ENCODE measurements around the gene CACNA1B. TPM values are rescaled to one million over a fixed set of nuclear protein-coding genes. Genes with fewer than 3 reads are reported as not detected.

Gene CACNA1B
- total and polyA plus RNA-seq, 9 of the 15 experiments (the other 6 are each of a cell fraction or from before 2014, with no cell fraction given): 0.01 to 0.04 TPM; not detected in 7

DNA sequence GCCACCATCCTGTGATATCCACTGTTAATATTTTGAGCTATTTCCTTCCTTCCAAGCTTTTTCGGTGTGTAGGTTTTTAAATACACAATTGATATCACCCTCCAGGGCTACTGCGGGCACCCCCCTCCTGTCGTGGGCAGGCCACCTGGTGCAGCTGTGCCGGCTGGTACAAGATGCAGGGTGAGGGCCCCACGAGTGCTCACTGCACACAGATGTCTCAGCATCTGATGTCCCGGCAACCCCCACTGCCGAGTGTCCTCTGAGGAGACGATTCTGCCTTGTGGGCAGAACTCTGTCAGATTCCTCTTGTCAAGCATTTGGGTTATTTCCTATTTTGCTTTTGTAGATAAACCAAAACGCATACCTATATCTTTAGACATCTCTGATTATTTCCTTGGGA, 25.1 kb downstream of the CACNA1B start (continued):
- TF ChIP-seq ILK (tag; IDR thresholded peaks at IDR 0.05; ENCODE audit: borderline replicate concordance, low read depth): no peak
- no peak for TF ChIP-seq ZNF146 (CRISPR knock-in tag; IDR thresholded peaks at IDR 0.05; ENCODE audit: unreplicated experiment)
- TF ChIP-seq JUNB (CRISPR knock-in tag; conservative IDR thresholded peaks at IDR 0.05): no peak
- TF ChIP-seq, protein P1, sequence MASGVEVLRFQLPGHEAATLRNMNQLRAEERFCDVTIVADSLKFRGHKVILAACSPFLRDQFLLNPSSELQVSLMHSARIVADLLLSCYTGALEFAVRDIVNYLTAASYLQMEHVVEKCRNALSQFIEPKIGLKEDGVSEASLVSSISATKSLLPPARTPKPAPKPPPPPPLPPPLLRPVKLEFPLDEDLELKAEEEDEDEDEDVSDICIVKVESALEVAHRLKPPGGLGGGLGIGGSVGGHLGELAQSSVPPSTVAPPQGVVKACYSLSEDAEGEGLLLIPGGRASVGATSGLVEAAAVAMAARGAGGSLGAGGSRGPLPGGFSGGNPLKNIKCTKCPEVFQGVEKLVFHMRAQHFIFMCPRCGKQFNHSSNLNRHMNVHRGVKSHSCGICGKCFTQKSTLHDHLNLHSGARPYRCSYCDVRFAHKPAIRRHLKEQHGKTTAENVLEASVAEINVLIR (CRISPR knock-in tag; IDR thresholded peaks at IDR 0.05): no peak
- TF ChIP-seq, protein P2, sequence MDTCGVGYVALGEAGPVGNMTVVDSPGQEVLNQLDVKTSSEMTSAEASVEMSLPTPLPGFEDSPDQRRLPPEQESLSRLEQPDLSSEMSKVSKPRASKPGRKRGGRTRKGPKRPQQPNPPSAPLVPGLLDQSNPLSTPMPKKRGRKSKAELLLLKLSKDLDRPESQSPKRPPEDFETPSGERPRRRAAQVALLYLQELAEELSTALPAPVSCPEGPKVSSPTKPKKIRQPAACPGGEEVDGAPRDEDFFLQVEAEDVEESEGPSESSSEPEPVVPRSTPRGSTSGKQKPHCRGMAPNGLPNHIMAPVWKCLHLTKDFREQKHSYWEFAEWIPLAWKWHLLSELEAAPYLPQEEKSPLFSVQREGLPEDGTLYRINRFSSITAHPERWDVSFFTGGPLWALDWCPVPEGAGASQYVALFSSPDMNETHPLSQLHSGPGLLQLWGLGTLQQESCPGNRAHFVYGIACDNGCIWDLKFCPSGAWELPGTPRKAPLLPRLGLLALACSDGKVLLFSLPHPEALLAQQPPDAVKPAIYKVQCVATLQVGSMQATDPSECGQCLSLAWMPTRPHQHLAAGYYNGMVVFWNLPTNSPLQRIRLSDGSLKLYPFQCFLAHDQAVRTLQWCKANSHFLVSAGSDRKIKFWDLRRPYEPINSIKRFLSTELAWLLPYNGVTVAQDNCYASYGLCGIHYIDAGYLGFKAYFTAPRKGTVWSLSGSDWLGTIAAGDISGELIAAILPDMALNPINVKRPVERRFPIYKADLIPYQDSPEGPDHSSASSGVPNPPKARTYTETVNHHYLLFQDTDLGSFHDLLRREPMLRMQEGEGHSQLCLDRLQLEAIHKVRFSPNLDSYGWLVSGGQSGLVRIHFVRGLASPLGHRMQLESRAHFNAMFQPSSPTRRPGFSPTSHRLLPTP (IDR thresholded peaks at IDR 0.05; ENCODE audit: borderline replicate concordance, extremely low read depth, insufficient read length): no peak
- no peak for TF ChIP-seq TEAD2 (tag; IDR thresholded peaks at IDR 0.05)
- TF ChIP-seq SMARCB1 (IDR thresholded peaks at IDR 0.05; ENCODE audit: insufficient read length, low read depth): no peak
- TF ChIP-seq ZNF830 (CRISPR knock-in tag; IDR thresholded peaks at IDR 0.05): no peak
